ENCODE measurements around the gene TBX15. TPM values are rescaled to one million over a fixed set of nuclear protein-coding genes. Genes with fewer than 3 reads are reported as not detected.

The TBX15 gene
- total RNA-seq, 2 experiments from 2014 or later: not detected

DNA sequence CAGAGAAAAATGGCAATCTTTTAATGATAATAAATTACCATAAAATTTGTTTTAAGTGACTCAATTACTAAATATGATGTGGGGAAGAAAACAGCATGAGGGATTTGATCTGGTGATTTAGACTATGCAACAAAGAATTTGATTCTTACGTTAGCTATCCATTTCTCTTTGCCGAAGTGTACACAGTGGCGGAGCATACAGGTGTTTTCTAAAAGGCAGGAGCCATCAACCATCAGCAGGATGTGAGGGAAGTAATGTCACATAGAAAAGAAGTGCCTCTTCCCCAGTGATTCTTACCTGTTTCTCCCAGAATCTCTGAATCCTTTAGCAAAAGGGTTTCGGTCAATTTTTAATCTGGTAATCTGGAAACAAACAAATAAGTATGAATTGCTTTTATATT lies 74.3 kb downstream of the TBX15 start:
- POLR2A ChIA-PET: interaction anchor here (0.6 kb wide), 1 partner anchor 39 kb away, joined by 3 read pairs; no protein-coding TSS in a partner anchor
- H3K4me1 Mint-ChIP-seq: no peaks in the 10 kb centered on the region
- H3K9me3 Mint-ChIP-seq (ENCODE audit: low read depth): no peaks in the 10 kb centered on the region
- peaks cover 1% of the 10 kb centered on the region for H3K27me3 Mint-ChIP-seq
- H3K27ac Mint-ChIP-seq: no peak overlapping the region
- H3K4me3 Mint-ChIP-seq: no peak overlapping the region
- CTCF ChIA-PET: no interaction called here
- no peak for ATAC-seq
- no peaks in the 10 kb centered on the region for H3K36me3 Mint-ChIP-seq (ENCODE audit: low read depth)
- intact Hi-C loops (cut with DNase I, micrococcal nuclease): no loop called here
- DNase-seq: no peak

DNA sequence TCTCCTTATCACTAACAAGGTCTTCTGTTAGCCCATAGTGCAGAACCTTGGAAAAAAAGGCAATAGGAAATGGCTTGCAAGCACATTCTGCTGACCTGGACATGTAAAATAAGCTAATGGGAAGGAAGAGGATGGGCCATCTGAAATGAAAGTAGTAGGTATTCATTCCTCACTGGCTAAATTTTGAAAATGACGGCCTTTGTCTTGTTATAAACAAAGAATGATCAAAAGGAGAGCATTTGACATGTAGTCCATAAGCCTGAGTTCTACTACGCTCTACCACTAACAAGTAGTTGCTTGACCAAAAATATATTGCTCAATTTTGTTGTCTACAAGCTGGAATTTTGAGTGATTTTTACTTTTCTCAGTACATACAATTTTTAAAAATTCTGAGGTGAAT lies 75.6 kb downstream of the TBX15 start:
- DNase-seq (no peak), ATAC-seq (no peak)
- POLR2A ChIA-PET: no interaction called here
- CTCF ChIA-PET: no interaction called here
- H3K4me3 Mint-ChIP-seq: no peak overlapping the region
- H3K27me3 Mint-ChIP-seq: peaks cover 1% of the 10 kb centered on the region
- H3K9me3 Mint-ChIP-seq (ENCODE audit: low read depth): no peaks in the 10 kb centered on the region
- no peak overlapping the region for H3K27ac Mint-ChIP-seq
- H3K36me3 Mint-ChIP-seq (ENCODE audit: low read depth): no peaks in the 10 kb centered on the region
- intact Hi-C loops (cut with DNase I, micrococcal nuclease): no loop called here
- no peaks in the 10 kb centered on the region for H3K4me1 Mint-ChIP-seq

DNA sequence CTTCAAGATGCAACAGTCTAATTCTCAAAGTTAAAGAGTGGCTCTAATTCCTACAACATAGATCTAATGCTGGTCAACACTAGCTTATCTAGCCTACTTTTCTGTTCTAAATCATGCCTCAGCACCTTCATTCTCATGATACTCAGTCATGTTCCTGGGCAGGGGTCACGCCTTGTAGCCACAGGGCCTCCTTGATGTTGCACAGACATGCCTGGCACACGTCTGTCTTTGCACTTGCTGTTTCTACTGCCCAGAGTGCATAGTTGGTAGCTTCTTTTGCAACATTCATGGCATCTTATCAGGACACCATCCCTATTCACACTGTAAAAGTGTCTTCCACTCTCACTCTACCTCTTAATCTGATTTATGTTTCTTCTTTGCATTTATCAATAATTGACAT lies 76.6 kb downstream of the TBX15 start:
- H3K4me1 Mint-ChIP-seq: no peaks in the 10 kb centered on the region
- POLR2A ChIA-PET: no interaction called here
- no peak for DNase-seq
- H3K36me3 Mint-ChIP-seq (ENCODE audit: low read depth): no peaks in the 10 kb centered on the region
- intact Hi-C loops (cut with DNase I, micrococcal nuclease): no loop called here
- CTCF ChIA-PET: no interaction called here
- peaks cover 1% of the 10 kb centered on the region for H3K27me3 Mint-ChIP-seq
- no peak overlapping the region for H3K4me3 Mint-ChIP-seq
- H3K9me3 Mint-ChIP-seq (ENCODE audit: low read depth): no peaks in the 10 kb centered on the region
- H3K27ac Mint-ChIP-seq: no peak overlapping the region
- no peak for ATAC-seq

DNA sequence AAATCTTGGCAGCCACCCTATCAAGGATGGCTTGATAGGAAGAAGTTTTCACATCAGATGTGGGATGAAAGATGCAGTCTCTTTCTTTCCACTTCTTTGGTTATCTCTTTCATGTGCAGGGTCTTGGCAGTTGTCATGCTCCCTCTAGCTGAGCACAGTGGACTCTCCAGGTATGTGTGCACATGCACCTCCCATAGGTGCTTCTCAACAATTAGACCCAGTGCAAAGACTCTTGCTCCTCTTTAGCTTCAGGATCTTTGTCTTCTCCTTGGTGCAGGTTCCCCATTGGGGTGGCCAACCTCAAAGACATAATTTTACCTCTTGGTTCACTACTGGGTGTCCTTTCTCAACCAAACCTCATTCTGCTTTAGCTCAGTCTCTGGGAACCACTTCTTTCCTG lies 80.7 kb downstream of the TBX15 start:
- H3K27me3 Mint-ChIP-seq: peaks cover 1% of the 10 kb centered on the region
- ATAC-seq: no peak
- intact Hi-C loops (cut with DNase I, micrococcal nuclease): no loop called here
- H3K36me3 Mint-ChIP-seq (ENCODE audit: low read depth): no peaks in the 10 kb centered on the region
- peaks cover 1% of the 10 kb centered on the region for H3K9me3 Mint-ChIP-seq (ENCODE audit: low read depth)
- no peak for DNase-seq
- ChIA-PET CTCF (interaction anchor here (0.7 kb wide), 2 partner anchors 101 to 285 kb away, joined by 3 read pairs; no protein-coding TSS in a partner anchor), POLR2A (no interaction called here)
- no peaks in the 10 kb centered on the region for H3K4me1 Mint-ChIP-seq
- no peak overlapping the region for H3K4me3 Mint-ChIP-seq
- H3K27ac Mint-ChIP-seq: no peak overlapping the region

DNA sequence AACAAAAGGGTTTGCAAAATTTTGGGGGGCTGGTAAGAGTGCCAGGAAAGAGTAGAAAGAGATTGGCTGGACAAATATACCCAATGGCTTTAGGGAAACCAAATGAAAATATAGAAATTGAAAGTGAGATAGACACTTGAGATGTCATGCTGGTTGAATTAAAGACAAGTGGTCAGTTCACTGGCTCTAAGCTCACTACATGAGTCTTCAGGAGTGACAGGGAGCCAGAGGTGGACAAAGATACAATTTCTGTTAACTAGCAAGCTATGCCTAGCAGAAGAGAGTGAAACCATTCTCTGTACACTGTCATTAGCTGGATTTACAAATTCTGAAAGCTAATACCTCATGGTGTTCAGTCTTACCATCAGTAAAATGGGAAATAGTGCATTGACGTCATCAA lies 82.5 kb downstream of the TBX15 start:
- ATAC-seq (no peak), DNase-seq (no peak)
- Mint-ChIP-seq H3K4me1 (no peaks in the 10 kb centered on the region), H3K36me3 (ENCODE audit: low read depth) (no peaks in the 10 kb centered on the region), H3K4me3 (no peak overlapping the region), H3K27me3 (peaks cover 1% of the 10 kb centered on the region), H3K27ac (no peak overlapping the region), H3K9me3 (ENCODE audit: low read depth) (peaks cover 2% of the 10 kb centered on the region)
- ChIA-PET CTCF (no interaction called here), POLR2A (no interaction called here)
- intact Hi-C loops (cut with DNase I, micrococcal nuclease): no loop called here

DNA sequence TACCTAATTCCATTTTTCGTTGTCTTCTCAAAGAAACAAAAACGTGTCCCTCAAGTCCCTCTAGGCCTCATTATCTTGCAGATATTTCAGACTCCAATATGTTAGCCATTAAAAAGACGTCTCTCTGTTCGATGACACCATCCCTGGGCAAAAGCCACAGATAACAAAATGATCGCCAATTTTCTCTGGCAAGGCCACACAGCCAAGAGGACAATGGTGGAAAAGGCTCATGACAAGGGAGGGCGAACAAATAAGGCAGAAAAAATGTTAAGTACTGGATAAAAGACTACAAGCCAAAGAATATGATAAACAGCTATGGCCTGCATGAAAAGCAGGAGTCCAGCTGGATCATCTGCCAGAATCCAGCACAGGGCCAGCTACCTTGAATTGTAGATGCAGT lies 82.9 kb downstream of the TBX15 start:
- no peak for DNase-seq
- CTCF ChIA-PET: no interaction called here
- no peaks in the 10 kb centered on the region for H3K4me1 Mint-ChIP-seq
- no peaks in the 10 kb centered on the region for H3K27me3 Mint-ChIP-seq
- no peak for ATAC-seq
- POLR2A ChIA-PET: no interaction called here
- H3K36me3 Mint-ChIP-seq (ENCODE audit: low read depth): no peaks in the 10 kb centered on the region
- H3K4me3 Mint-ChIP-seq: no peak overlapping the region
- H3K9me3 Mint-ChIP-seq (ENCODE audit: low read depth): peaks cover 2% of the 10 kb centered on the region
- intact Hi-C loops (cut with DNase I, micrococcal nuclease): no loop called here
- no peak overlapping the region for H3K27ac Mint-ChIP-seq

DNA sequence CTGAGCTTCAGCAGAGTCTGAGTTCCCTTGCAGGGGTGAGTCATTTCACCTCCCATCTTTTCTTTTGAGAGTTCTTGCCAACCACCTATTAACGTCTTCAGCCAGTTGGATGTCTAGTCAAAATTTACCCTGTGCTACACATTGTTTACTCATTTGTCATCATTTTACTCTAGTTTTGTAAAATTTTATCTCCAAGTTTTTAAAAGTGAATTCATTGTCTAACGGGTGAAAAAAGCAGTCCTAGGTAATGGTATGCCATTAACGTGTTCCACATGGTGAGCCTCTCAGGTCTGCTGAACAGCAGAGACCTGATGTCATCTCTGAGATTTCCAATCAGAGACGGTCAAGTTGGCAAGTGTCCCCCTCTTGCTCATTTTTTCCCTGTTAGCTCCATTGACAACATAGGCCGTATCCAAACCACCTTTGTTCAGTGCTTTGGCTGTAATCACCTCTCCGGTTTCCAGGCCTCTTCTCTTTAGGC lies 85.4 kb downstream of the TBX15 start:
- Mint-ChIP-seq H3K27me3 (no peaks in the 10 kb centered on the region), H3K9me3 (ENCODE audit: low read depth) (peaks cover 2% of the 10 kb centered on the region), H3K36me3 (ENCODE audit: low read depth) (no peaks in the 10 kb centered on the region), H3K27ac (no peak overlapping the region), H3K4me3 (no peak overlapping the region), H3K4me1 (no peaks in the 10 kb centered on the region)
- ChIA-PET POLR2A (no interaction called here), CTCF (no interaction called here)
- DNase-seq: no peak
- no peak for ATAC-seq
- intact Hi-C loops (cut with DNase I, micrococcal nuclease): no loop called here

DNA sequence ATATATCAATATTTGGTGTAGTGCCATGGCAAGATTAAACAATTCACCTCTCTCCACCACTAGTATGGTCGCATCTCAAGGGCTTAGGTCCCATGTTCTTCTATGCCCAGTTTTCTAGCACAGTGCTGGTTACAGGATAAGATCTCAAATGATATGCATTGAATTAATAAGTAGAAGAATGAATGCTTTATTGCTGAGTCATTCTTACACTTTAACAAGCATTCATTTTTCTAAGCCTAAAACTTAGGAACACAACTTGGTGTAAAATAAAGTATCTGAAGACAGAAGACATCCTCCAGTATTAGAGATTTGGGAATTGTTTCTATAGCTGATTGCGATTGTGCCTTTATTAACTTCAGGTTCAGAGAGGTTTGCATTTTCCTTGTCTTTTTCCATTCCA lies 85.8 kb downstream of the TBX15 start:
- DNase-seq: no peak
- ChIA-PET CTCF (no interaction called here), POLR2A (no interaction called here)
- H3K27me3 Mint-ChIP-seq: no peaks in the 10 kb centered on the region
- no peaks in the 10 kb centered on the region for H3K4me1 Mint-ChIP-seq
- H3K9me3 Mint-ChIP-seq (ENCODE audit: low read depth): peaks cover 2% of the 10 kb centered on the region
- no peak for ATAC-seq
- intact Hi-C loops (cut with DNase I, micrococcal nuclease): no loop called here
- no peak overlapping the region for H3K27ac Mint-ChIP-seq
- no peak overlapping the region for H3K4me3 Mint-ChIP-seq
- no peaks in the 10 kb centered on the region for H3K36me3 Mint-ChIP-seq (ENCODE audit: low read depth)

DNA sequence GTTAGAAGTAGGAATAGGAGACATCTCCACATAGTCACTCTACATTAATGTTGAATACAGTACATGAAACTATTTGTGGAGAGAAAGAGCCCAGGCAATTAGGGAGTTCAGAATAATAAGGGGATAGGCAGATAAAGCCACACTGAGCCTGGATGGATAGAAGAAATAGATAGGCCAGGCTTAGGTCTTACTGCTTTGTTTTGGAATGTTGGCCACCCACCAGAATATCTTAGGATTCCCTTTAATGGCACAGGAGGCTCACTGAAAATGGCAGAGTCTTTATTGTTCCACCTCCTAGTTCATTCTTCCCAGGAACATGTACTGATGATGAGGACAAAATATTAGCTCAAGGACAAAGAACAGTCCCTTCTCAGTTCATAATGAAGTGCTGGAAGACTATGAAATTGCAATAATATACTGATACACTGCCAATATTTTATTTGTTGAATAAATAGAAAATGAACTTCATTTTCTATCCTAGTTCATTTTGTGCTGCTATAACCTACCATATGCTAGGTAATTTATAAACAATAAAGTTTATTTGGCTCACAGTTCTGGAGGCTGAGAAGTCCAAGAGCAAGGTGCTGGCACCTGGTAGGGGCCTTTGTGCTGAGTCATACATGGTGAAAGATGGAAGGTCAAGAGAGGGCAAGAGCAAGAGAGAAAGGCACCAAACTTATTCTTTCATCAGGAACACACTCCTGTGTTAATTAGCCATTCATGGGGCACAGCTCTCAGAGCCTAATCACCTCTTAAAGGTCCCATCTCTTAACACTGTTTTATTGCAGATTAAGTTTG lies 87.3 kb downstream of the TBX15 start:
- ChIA-PET CTCF (no interaction called here), POLR2A (no interaction called here)
- Mint-ChIP-seq H3K4me3 (no peak overlapping the region), H3K36me3 (ENCODE audit: low read depth) (no peaks in the 10 kb centered on the region), H3K9me3 (ENCODE audit: low read depth) (peaks cover 2% of the 10 kb centered on the region), H3K27ac (no peak overlapping the region), H3K4me1 (no peaks in the 10 kb centered on the region), H3K27me3 (no peaks in the 10 kb centered on the region)
- ATAC-seq (no peak), DNase-seq (no peak)
- intact Hi-C loops (cut with DNase I, micrococcal nuclease): no loop called here

DNA sequence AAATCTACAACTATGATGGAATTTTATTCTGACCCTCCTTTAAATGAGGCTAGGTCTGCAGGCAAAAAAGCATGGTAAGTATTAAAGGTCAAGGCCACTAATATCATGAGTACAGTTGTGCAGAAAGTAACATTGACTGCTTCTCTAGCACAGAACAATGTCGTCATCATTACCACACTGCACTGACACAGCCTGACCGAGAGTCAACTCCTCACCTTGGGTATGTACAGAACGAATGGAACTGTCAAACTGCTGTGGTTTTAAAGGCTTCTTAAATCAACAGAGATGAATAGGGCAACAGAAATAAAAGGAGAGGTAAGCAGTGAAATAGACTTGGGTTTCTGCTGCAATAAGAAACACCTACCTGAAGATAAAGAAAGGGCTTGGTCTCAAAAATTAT lies 88.8 kb downstream of the TBX15 start:
- no peaks in the 10 kb centered on the region for H3K4me1 Mint-ChIP-seq

DNA sequence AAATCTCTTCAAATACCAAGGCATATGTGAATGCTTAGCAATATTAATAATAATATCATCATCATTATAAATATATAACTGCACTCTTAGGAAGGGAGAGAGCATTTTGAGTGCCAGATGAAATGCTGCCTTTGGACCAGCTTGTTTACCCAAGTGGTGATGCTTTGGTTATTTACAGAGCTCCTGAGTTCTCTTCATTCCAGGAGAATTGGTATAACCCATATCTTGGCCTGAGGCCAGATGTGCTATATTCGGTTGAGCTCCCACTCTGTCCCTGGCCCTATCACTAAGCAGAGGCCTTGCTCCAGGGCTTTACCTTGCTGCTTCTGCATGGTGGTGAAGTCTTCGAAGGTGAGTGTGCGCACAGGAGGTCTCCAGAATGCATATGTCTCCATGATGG lies 89.4 kb downstream of the TBX15 start:
- ATAC-seq: no peak
- intact Hi-C loops (cut with DNase I, micrococcal nuclease): no loop called here
- ChIA-PET POLR2A (no interaction called here), CTCF (no interaction called here)
- Mint-ChIP-seq H3K4me3 (no peak overlapping the region), H3K4me1 (no peaks in the 10 kb centered on the region), H3K27me3 (no peaks in the 10 kb centered on the region), H3K27ac (no peak overlapping the region), H3K9me3 (ENCODE audit: low read depth) (peaks cover 6% of the 10 kb centered on the region), H3K36me3 (ENCODE audit: low read depth) (no peaks in the 10 kb centered on the region)
- no peak for DNase-seq

More for the DNA sequence above, 88.8 kb downstream of the TBX15 start:
- intact Hi-C loops (cut with DNase I, micrococcal nuclease): no loop called here
- Mint-ChIP-seq H3K27me3 (no peaks in the 10 kb centered on the region), H3K27ac (no peak overlapping the region), H3K36me3 (ENCODE audit: low read depth) (no peaks in the 10 kb centered on the region), H3K9me3 (ENCODE audit: low read depth) (peaks cover 2% of the 10 kb centered on the region), H3K4me3 (no peak overlapping the region)
- ATAC-seq: no peak
- ChIA-PET POLR2A (no interaction called here), CTCF (no interaction called here)
- DNase-seq: no peak

DNA sequence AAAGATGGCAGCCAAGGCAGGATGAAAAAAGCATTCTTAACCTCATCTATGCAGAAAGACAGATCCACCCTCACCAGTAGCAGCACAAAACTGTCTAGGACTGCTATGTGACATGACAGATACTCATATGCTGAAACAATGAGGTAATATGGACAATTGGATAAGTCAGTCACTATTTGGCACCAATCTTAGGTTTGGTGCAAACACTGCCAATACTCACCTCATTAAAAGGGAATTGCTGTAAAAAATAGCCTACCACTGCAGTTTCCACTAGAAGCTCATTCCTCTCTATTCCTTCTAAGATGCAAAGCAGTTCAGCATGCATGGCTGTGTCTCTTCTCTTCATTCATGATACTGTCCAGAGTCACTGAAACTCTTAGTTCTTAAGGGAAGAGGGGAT lies 91.7 kb downstream of the TBX15 start:
- no peak overlapping the region for H3K27ac Mint-ChIP-seq
- no peaks in the 10 kb centered on the region for H3K4me1 Mint-ChIP-seq
- no peak overlapping the region for H3K4me3 Mint-ChIP-seq
- intact Hi-C loops (cut with DNase I, micrococcal nuclease): no loop called here
- DNase-seq: no peak
- peaks cover 5% of the 10 kb centered on the region for H3K9me3 Mint-ChIP-seq (ENCODE audit: low read depth)
- H3K36me3 Mint-ChIP-seq (ENCODE audit: low read depth): no peaks in the 10 kb centered on the region
- POLR2A ChIA-PET: no interaction called here
- CTCF ChIA-PET: no interaction called here
- ATAC-seq: no peak
- no peaks in the 10 kb centered on the region for H3K27me3 Mint-ChIP-seq

DNA sequence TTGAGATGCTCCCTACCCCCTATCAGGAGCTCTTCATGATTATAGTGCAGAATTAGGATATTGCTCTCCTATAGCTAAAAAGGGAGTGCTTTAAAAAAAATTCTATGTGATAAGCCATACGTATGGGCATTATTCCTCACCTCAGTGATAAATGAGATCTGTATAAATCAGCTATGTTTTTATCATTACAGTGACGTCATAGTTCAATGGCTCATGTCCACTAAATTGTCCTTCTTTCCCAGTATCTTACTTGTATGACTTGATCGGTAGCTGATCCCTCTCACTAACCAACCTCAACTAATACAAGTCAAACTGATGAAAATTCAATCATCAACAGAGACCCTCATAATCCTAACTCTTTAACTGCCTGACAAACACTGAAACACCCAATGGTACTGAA lies 93.3 kb downstream of the TBX15 start:
- Mint-ChIP-seq H3K4me3 (no peak overlapping the region), H3K9me3 (ENCODE audit: low read depth) (peaks cover 5% of the 10 kb centered on the region), H3K27ac (no peak overlapping the region), H3K4me1 (no peaks in the 10 kb centered on the region), H3K27me3 (no peaks in the 10 kb centered on the region), H3K36me3 (ENCODE audit: low read depth) (no peaks in the 10 kb centered on the region)
- CTCF ChIA-PET: no interaction called here
- ATAC-seq: no peak
- no peak for DNase-seq
- POLR2A ChIA-PET: no interaction called here
- intact Hi-C loops (cut with DNase I, micrococcal nuclease): no loop called here

Data from activated CD4-positive, alpha-beta T cell treated with anti-CD3 and anti-CD28 coated beads for 36 hours (primary cell).